GM23338 (cell line): Measurements from ENCODE around the gene CD34. TPM values are rescaled to one million over a fixed set of nuclear protein-coding genes. Genes with fewer than 3 reads are reported as not detected.
A peak's percentile ranks its signal among the peaks of the same experiment; 100 is the strongest.

Experiments used
- ATAC-seq: fragments of 200-7000 bp; cut with Tn5 transposase; 3 replicates; pipeline ENCODE4 v1.9.1; 2020
- DNase-seq: peaks from one replicate; pipeline ENCODE4 v3.0.0-alpha.2; 2015; ENCODE audit warnings: low spot score
- H2AFZ ChIP-seq: fragments of 200-600 bp; sonication (generic); 2 replicates; pipeline ENCODE4 v1.8.0; 2016; ENCODE audit warnings: antibody characterized with exemption, mild to moderate bottlenecking, moderate library complexity
- H3F3A ChIP-seq: fragments of 200-600 bp; sonication (generic); replicated peaks from 2 replicates; pipeline ENCODE4 v1.8.0; 2017; ENCODE audit warnings: antibody characterized with exemption, mixed run types, low read depth
- H3K27ac ChIP-seq: fragments of 200-600 bp; sonication (generic); 2 replicates; pipeline ENCODE4 v1.6.1; 2016; ENCODE audit warnings: low read depth
- H3K27me3 ChIP-seq: fragments of 200-600 bp; sonication (generic); 2 replicates; pipeline ENCODE4 v1.8.0; 2016; ENCODE audit warnings: mild to moderate bottlenecking, mixed run types, moderate library complexity; ENCODE audit not compliant: insufficient read depth
- H3K36me3 ChIP-seq: fragments of 200-600 bp; sonication (generic); 2 replicates; pipeline ENCODE4 v1.8.0; 2016; ENCODE audit warnings: mild to moderate bottlenecking; ENCODE audit not compliant: insufficient read depth
- H3K4me1 ChIP-seq: fragments of 200-600 bp; sonication (generic); 2 replicates; pipeline ENCODE4 v1.8.0; 2016; ENCODE audit warnings: mild to moderate bottlenecking, moderate library complexity; ENCODE audit not compliant: insufficient read depth
- H3K4me2 ChIP-seq: fragments of 200-600 bp; sonication (generic); 2 replicates; pipeline ENCODE4 v1.7.1; 2017; ENCODE audit warnings: mixed run types
- H3K4me3 ChIP-seq: fragments of 200-600 bp; sonication (generic); 2 replicates; pipeline ENCODE4 v1.6.1; 2016; ENCODE audit warnings: mixed run types
- H3K79me2 ChIP-seq: fragments of 200-600 bp; sonication (generic); replicated peaks from 2 replicates; pipeline ENCODE4 v1.8.0; 2017; ENCODE audit warnings: mild to moderate bottlenecking; ENCODE audit not compliant: insufficient read depth
- H3K9me2 ChIP-seq: fragments of 200-600 bp; sonication (generic); 2 replicates; pipeline ENCODE4 v1.8.0; 2017; ENCODE audit not compliant: insufficient read depth
- H4K20me1 ChIP-seq: fragments of 200-600 bp; sonication (generic); replicated peaks from 2 replicates; pipeline ENCODE4 v1.8.0; 2017; ENCODE audit warnings: mild to moderate bottlenecking; ENCODE audit not compliant: insufficient read depth
- H3K27ac Mint-ChIP-seq: 2 replicates; pipeline ENCODE4 v1.8.0; 2020; ENCODE audit warnings: inconsistent platforms, mild to moderate bottlenecking, moderate library complexity, mixed read lengths
- H3K27me3 Mint-ChIP-seq: 3 replicates; pipeline ENCODE4 v1.8.0; 2022; ENCODE audit warnings: low read depth, mild to moderate bottlenecking, moderate library complexity, mixed read lengths, inconsistent platforms; ENCODE audit not compliant: insufficient read depth, poor library complexity
- H3K36me3 Mint-ChIP-seq: 3 replicates; pipeline ENCODE4 v1.8.0; 2021; ENCODE audit warnings: low read depth, mild to moderate bottlenecking, inconsistent platforms, moderate library complexity, mixed read lengths
- H3K4me1 Mint-ChIP-seq: 3 replicates; pipeline ENCODE4 v1.8.0; 2020; ENCODE audit warnings: mild to moderate bottlenecking, inconsistent platforms, mixed read lengths
- H3K4me3 Mint-ChIP-seq: 3 replicates; pipeline ENCODE4 v1.8.0; 2021; ENCODE audit warnings: moderate library complexity, mild to moderate bottlenecking, inconsistent platforms, mixed read lengths
- H3K9me3 Mint-ChIP-seq: 3 replicates; pipeline ENCODE4 v1.8.0; 2020; ENCODE audit warnings: moderate library complexity, mild to moderate bottlenecking, inconsistent platforms, mixed read lengths
- ETS1 ChIP-seq: IDR thresholded peaks from 2 replicates; pipeline ENCODE4 v1.6.1; 2016; ENCODE audit warnings: antibody characterized with exemption
- JUNB ChIP-seq: IDR thresholded peaks from one replicate; pipeline ENCODE4 v1.6.1; 2016; ENCODE audit warnings: antibody characterized with exemption; ENCODE audit not compliant: unreplicated experiment
- NANOG ChIP-seq: IDR thresholded peaks from 2 replicates; pipeline ENCODE4 v1.6.1; 2016; ENCODE audit warnings: antibody characterized with exemption, borderline replicate concordance
- STAT1 ChIP-seq: IDR thresholded peaks from one replicate; pipeline ENCODE4 v1.6.1; 2016; ENCODE audit warnings: antibody characterized with exemption; ENCODE audit not compliant: unreplicated experiment
- ZNF114 ChIP-seq: fragments of 250-450 bp; sonication (Bioruptor Pico); IDR thresholded peaks from 2 replicates; pipeline ENCODE4 v1.5.0; 2020; ENCODE audit warnings: mild to moderate bottlenecking, moderate library complexity
- polyA plus RNA-seq: library from polyadenylated mRNA; unstranded; fragments of >200 nt; fragmentation: Nextera tagmentation; extraction: Ambion mirVana; gene quantifications from 2 replicates; pipeline ENCODE4 v1.2.1, GENCODE V29; 2016
- total RNA-seq: library from RNA; depleted of rRNA; stranded (reverse); fragments of >200 nt; shearing (Covaris generic); gene quantifications from 2 replicates; pipeline ENCODE4 v1.2.3, GENCODE V29; 2014
- TF ChIP-seq, protein P1 (sequence below), 2 experiments: fragments of 200-600 bp in 1 of 2; sonication (generic) in 1 of 2; conservative IDR thresholded peaks; 2 replicates each; pipeline versions ENCODE4 v1.5.1 to v1.6.1; 2016 to 2017; ENCODE audit warnings: antibody characterized with exemption in 2 of 2, low read depth in 2 of 2, mild to moderate bottlenecking in 2 of 2, moderate library complexity in 1 of 2
- TF ChIP-seq, protein P2 (sequence below): IDR thresholded peaks from one replicate; pipeline ENCODE4 v1.6.1; 2018; ENCODE audit warnings: antibody characterized with exemption; ENCODE audit not compliant: unreplicated experiment

Gene CD34
- total and polyA plus RNA-seq, 2 experiments from 2014 or later, result 0.07 to 0.18 TPM

GRCh38 chr1:207890136-207890738, 20.7 kb downstream of the CD34 start:
- ATAC-seq, result no peak
- Histone ChIP-seq H3F3A (no peaks in the 10 kb centered on the region), H3K79me2 (no peaks in the 10 kb centered on the region), H2AFZ (no peak overlapping the region; the same call in 1 of the 2 replicates), H3K36me3 (no peaks in the 10 kb centered on the region), H3K4me1 (0 out of 2 replicates have a peak, but pooled peaks cover 4% of the 10 kb centered on the region), H3K4me3 (no peak overlapping the region), H4K20me1 (no peaks in the 10 kb centered on the region), H3K27me3 (no peaks in the 10 kb centered on the region), H3K9me2 (no peaks in the 10 kb centered on the region), H3K27ac (no peak overlapping the region), H3K4me2 (no peak overlapping the region)
- Mint-ChIP-seq H3K9me3 (no peaks in the 10 kb centered on the region), H3K36me3 (no peaks in the 10 kb centered on the region), H3K4me1 (peaks cover 4% of the 10 kb centered on the region; the same call in 2 of the 3 replicates), H3K27me3 (peaks cover 9% of the 10 kb centered on the region), H3K27ac (no peak overlapping the region), H3K4me3 (no peak overlapping the region)
- no peak for DNase-seq
- TF ChIP-seq, protein P1, sequence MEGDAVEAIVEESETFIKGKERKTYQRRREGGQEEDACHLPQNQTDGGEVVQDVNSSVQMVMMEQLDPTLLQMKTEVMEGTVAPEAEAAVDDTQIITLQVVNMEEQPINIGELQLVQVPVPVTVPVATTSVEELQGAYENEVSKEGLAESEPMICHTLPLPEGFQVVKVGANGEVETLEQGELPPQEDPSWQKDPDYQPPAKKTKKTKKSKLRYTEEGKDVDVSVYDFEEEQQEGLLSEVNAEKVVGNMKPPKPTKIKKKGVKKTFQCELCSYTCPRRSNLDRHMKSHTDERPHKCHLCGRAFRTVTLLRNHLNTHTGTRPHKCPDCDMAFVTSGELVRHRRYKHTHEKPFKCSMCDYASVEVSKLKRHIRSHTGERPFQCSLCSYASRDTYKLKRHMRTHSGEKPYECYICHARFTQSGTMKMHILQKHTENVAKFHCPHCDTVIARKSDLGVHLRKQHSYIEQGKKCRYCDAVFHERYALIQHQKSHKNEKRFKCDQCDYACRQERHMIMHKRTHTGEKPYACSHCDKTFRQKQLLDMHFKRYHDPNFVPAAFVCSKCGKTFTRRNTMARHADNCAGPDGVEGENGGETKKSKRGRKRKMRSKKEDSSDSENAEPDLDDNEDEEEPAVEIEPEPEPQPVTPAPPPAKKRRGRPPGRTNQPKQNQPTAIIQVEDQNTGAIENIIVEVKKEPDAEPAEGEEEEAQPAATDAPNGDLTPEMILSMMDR (conservative IDR thresholded peaks at IDR 0.05; ENCODE audit: low read depth in 2 of 2), result no peak
- TF ChIP-seq JUNB (no peak), NANOG (no peak), ZNF114 (no peak), STAT1 (no peak), ETS1 (no peak)
- TF ChIP-seq, protein P2, sequence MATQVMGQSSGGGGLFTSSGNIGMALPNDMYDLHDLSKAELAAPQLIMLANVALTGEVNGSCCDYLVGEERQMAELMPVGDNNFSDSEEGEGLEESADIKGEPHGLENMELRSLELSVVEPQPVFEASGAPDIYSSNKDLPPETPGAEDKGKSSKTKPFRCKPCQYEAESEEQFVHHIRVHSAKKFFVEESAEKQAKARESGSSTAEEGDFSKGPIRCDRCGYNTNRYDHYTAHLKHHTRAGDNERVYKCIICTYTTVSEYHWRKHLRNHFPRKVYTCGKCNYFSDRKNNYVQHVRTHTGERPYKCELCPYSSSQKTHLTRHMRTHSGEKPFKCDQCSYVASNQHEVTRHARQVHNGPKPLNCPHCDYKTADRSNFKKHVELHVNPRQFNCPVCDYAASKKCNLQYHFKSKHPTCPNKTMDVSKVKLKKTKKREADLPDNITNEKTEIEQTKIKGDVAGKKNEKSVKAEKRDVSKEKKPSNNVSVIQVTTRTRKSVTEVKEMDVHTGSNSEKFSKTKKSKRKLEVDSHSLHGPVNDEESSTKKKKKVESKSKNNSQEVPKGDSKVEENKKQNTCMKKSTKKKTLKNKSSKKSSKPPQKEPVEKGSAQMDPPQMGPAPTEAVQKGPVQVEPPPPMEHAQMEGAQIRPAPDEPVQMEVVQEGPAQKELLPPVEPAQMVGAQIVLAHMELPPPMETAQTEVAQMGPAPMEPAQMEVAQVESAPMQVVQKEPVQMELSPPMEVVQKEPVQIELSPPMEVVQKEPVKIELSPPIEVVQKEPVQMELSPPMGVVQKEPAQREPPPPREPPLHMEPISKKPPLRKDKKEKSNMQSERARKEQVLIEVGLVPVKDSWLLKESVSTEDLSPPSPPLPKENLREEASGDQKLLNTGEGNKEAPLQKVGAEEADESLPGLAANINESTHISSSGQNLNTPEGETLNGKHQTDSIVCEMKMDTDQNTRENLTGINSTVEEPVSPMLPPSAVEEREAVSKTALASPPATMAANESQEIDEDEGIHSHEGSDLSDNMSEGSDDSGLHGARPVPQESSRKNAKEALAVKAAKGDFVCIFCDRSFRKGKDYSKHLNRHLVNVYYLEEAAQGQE, result no peak

DNA sequence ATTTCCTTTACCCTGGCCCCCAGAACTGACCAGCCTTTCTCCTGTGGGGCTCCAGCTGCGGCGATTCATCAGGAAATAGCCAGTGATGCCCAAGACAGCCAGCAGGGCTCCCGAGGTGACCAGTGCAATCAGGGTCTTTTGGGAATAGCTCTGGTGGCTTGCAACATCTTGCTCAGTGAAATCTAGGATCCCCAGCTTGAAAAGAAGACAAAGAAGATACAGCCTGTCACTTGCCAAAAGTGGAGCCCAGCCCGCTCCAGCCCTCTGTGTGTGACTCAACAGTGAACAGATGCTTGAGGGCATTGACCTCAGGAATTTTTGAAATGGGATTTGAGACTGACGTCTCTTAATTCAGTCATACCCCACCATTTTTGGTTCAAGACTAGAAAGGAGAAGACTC, 22.3 kb downstream of the CD34 start:
- no peak overlapping the region for H3K4me3 Mint-ChIP-seq
- H3K4me3 ChIP-seq, result no peak overlapping the region
- no peaks in the 10 kb centered on the region for H3K9me2 ChIP-seq
- H2AFZ ChIP-seq, result no peak overlapping the region
- H3K27ac ChIP-seq, result no peak overlapping the region
- H3K4me1 Mint-ChIP-seq, result peaks cover 9% of the 10 kb centered on the region
- no peak overlapping the region for H3K4me2 ChIP-seq
- H3K79me2 ChIP-seq, result no peaks in the 10 kb centered on the region
- no peaks in the 10 kb centered on the region for H3K36me3 Mint-ChIP-seq
- H3K4me1 ChIP-seq, result 0 out of 2 replicates have a peak, but pooled peaks cover 4% of the 10 kb centered on the region
- H3K27me3 Mint-ChIP-seq, result peaks cover 10% of the 10 kb centered on the region
- H3K27me3 ChIP-seq, result no peaks in the 10 kb centered on the region
- H3K36me3 ChIP-seq, result no peaks in the 10 kb centered on the region
- TF ChIP-seq NANOG, result no peak
- TF ChIP-seq, protein P1 (conservative IDR thresholded peaks at IDR 0.05; ENCODE audit: low read depth in 2 of 2), result 0 out of 4 replicates have a peak, but pooled peaks of 1 of the 2 experiments have one; percentile 22
- H4K20me1 ChIP-seq, result no peaks in the 10 kb centered on the region
- ATAC-seq (peak; percentile 24; the same call in 1 of the 3 replicates), DNase-seq (no peak)
- no peaks in the 10 kb centered on the region for H3F3A ChIP-seq
- H3K27ac Mint-ChIP-seq, result no peak overlapping the region
- H3K9me3 Mint-ChIP-seq, result no peaks in the 10 kb centered on the region
